NCI-H187 treated with DMSO at 0.1 percent for 48 hours (cell line): ENCODE measurements around the gene TINCR.
"Not testable (repeated sequence)": the region's sequence is repeated elsewhere in the genome, so short reads cannot be mapped to it uniquely, and the experiment has no call there.

ENCODE experiments used
- DNase-seq: peaks from one replicate; lab custom pipeline; 2025; lab: John Stamatoyannopoulos, UW

Gene TINCR

DNA sequence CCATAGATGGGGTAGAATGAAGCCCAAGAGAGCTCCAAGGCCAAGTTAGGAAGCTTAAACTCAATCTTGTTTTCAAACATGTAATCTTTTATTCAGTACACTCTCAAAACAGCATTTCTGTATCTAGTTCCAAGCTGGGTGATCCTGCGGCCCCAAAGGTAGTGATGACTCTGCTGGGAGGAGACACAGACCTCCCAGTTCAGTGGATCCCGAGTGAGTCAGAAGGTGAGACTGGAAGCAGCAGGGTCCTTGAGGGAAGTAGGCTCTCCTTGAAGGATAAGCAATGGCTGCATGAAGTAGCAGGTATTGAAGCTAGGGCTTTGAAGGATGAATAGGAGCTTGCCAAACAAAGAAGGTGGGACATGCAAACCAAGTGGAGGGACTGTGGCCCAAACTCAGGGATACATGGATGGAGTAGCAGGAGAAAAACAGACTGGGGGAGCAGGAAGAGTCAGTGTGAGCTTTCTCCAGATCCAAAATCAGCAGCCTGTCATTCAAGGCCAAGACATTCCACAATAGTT lies 9.6 kb downstream of the TINCR start:
- no peak for DNase-seq

DNA sequence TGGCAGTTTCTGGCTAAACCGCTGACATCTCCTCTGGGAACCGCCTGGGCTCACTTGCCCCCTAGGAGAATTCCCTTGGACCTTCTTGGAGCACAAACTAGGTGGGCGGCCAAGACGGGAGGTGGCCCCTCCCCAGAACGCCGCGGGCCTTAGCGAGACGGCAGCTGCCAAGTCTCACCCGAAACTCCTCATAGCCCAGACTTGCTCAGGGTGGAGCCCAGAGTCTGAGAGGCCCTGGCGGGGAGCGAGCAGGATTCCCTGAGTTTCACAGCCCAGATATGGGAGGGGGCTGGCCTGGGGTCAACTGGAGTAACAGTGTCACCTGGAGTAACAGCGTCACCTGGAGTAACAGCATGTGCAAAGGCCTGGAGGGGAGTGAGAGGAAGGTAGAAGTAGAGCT lies 10.1 kb downstream of the TINCR start:
- DNase-seq, result no peak

DNA sequence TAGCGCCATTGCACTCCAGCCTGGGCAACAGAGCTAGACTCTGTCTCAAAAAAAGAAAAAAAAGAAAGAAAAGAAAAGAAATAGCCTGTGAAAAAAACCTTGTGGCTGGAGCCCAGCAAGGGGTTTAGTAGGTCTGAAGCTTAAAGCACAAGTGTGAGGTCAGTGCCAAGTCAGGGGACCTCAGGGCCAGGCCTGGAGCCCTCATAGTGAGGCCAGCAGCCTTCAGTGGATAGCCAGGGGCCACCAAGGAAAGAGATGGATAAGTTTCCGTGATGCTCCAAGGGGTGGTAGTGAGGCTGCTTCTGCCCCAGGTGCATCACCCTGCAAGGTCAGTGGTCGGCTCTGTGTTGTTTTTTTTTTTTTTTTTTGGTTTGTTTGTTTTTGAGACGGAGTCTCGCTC lies 12.9 kb downstream of the TINCR start:
- DNase-seq, result no peak

DNA sequence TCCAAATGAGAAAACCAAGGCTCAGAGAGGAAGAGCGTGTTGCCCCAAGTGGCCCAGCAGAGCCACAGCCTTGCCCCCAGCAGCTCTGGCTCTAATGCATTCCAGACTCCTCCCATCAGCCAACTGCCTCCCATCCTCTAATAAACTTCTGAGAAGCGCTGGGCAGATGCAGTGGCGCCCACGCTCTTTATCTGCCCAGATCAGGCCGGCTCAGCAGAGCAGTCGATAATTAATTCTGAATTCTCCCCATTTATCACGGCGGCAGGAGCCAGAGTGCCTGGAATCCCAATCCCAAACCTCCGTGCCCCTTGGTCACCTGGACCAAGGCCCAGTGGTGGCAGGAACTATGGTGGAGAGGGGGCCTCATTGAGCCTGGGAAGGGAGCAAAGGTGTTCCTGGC lies 13.9 kb downstream of the TINCR start:
- DNase-seq, result no peak

DNA sequence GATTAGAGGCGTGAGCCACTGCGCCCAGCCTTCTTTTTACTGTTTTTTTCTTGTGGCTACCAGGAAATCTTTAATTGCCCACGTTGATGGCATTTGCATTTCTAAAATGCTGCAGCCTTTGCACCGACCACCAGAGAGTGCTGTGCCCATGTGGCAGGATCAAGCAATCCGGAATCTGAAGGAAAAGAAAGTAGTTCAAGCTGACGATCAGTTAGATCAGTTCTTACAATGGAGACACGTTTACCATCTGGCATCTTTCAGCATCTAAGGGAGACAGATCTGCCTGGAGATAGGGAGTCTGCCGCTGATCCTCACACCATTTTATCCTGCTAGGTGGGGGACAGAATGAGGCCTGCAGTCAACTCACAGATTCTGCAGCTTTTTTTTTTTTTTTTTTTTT lies 19.9 kb downstream of the TINCR start:
- DNase-seq, result no peak

DNA sequence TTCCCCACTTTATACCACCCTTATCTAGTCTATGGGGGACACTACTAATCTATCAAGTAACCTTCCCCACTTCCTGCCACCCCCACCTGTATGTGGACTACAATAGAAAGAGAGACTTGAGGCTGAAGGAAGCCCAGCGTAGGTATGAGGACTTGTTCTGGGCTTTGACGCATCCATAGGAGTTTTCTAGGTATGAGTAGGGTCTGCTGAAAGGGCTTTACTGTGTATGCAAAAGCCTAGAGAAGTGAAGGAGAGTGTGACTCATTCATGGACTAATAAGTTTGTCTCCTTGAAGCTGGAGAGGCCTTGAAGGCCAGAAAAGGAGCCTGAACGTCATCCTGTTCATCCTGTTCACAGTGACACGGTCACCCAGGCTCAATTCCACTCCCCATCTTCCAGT lies 21.8 kb downstream of the TINCR start:
- no peak for DNase-seq

DNA sequence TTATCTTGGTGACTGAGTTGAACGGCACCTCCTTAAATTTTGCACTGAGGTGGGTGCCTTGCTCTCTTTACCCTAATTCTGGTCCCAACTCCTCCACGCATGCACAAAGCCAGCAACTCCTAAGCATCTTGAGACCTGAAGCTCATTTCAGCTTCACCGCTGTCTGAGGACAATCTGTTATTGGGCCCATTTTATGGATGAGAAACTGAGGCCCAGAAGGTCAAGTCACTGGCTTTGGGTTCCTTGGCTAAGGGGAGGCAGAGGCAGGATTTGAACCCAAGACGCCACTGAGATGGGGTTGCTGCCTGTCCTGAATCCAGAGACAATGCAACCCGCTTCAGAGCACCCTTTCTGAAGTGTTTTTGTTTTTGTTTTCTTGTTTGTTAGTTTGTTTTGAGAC lies 22.7 kb downstream of the TINCR start:
- no peak for DNase-seq

DNA sequence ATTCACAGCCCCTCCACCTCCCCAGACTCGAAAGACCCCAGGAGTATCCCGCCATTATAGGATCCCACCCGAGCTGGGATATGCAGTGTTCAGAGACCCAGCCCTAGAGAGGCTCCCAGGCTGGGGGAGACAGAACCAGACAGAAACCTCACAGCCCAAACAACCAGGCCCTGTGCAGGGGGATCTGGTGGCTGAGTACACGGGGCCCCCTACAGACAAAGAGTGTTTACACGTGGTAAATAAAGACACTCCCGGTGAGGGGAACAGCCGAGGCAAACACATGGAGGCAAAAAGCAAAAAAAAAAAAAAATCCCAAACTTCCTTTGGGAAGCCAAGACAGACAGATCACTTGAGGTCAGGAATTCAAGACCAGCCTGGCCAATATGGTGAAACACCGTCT lies 25.1 kb downstream of the TINCR start:
- no peak for DNase-seq

DNA sequence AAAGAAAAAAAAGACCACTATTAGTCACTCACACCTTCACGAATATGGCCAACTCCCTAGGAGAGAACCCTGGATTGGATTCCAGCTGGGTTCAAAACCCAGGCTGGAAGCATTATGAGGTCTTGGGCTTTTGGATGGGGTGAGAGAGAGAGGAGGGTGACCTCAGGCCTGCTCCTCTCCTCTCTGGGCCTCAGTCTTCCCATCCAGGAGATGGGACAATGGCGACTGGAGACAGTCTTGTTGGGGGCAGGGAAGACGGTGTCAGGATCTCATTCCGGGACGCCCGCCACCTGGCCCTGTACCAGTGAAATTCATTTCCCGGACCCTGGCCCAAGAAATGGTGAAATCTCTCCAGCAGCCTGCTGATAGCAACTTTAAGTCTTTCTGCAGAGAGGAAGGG lies 26.3 kb downstream of the TINCR start:
- no peak for DNase-seq

DNA sequence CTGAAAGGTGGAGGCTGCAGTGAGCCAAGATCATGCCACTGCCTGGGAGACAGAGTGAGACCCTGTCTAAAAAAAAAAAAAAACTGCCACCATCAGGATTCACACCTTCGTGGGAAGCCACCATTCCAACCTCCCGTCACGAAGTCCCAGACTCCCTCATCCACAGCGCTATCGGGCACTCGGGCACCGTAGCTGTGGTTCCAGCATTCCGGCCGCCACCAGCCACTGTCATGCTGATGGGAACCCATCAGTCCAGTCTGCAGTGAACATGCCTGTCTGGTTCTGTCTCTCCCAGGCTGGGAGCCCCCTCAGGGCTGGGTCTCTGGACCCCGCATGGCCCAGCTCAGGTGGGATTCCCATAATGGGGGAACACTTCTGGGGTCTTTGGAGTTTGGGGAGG lies 27.5 kb downstream of the TINCR start:
- DNase-seq, result no peak

DNA sequence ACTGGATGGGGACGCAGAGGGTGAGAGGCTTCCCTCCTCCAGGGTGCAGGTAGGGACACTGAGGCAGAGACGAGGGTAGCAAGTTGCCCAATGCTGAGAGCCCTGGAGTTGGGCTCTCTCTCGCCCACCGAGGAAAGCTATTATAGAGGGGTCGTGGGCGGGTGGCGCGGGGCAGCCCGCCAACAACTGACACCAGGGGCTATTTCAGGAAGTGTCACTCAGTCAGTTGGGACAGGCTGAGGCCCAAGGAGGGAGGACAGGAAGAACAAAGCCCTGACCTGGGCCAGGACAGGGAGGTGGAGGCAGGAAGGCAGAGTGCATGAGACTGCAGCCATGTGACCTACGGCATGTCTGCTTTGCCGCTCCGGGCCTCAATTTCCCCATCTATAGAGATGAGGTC lies 29.9 kb downstream of the TINCR start:
- DNase-seq, result no peak

DNA sequence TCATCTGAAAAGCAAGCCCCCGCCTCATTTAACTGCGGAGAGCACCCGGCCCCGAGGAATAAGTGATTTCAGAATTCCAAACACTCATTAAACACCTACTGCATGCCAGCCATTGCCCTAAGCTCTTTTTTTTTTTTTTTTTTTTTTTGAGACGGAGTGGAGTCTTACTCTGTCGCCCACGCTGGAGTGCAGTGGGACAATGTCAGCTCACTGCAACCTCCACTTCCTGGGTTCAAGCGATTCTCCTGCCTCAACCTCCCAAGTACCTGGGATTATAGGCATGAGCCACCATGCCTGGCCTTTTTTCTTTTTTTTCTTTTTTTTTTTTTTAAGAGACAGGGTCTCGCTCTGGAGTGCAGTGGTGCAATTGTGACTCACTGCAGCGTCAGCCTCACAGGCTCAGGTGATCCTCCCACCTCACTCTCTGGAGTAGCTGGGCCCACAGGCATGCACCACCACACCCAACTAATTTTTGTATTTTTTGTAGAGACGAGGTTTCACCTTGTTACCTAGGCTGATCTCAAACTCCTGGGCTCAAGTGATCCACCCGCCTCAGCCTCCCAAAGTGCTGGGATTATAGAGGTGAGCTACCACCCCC lies 30.7 kb downstream of the TINCR start:
- DNase-seq, result not testable (repeated sequence)

DNA sequence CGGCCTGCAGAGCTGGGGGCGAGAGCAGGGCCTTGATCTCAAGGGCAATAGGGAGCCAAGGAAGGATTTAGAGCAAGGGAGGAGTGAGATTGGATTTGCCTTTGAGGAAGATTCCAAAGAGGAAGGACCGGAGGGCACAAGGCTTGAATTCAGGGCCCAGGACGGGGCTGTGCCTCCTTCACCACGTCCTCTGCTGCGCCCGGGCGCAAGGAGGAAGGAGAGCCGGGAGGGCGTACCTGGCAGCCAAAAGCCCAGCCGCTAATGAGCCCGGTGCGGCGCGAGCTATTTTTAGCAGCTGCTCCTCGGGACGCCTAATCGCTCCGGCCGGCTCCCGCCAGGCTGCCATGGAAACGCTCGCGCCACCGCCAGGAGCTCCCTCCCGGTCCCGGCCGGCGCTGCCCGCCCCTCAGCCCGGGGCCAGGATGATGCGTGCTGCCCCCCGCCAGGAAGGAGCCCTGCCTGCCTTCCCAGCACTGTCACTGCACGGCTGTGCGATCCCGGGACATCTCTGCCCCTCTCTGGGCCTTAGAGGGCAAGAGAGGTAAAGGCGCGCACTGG lies 31.3 kb downstream of the TINCR start:
- no peak for DNase-seq

DNA sequence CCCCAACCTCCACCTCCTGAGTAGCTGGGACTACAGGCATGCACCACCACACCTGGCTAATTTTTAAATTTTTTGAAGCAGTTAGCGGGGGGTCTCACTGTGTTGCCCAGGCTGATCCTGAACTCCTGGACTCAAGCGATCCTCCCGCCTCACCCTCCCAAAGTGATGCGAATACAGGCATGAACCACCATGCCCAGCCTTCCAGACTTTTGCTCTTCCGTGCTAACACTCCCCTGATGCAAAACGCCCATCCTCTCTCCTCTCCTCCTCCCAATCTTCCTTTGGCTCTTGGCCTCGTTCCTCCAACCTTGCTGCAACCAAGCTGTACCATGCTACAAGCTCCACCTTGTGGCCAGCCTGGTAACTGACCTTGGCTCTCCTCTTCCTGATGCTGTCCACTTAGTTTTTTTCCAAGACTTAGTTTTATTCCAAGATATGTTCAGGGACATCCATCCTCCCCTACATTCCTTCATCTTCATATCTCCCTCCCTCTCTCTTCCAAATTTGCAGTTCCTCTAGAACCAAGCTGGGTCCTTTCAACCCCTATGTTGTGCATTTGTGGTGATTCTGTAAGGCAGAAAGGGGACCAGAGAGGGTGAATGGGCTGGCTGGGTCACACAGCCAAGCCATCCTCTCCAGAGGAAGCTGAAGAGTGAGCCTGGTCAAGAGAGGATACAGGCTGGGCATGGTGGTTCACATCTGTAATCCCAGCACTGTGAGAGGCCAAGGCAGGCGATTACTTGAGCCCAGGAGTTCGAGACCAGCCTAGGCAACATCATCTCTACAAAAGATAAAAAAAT lies 32.8 kb downstream of the TINCR start:
- DNase-seq, result no peak

DNA sequence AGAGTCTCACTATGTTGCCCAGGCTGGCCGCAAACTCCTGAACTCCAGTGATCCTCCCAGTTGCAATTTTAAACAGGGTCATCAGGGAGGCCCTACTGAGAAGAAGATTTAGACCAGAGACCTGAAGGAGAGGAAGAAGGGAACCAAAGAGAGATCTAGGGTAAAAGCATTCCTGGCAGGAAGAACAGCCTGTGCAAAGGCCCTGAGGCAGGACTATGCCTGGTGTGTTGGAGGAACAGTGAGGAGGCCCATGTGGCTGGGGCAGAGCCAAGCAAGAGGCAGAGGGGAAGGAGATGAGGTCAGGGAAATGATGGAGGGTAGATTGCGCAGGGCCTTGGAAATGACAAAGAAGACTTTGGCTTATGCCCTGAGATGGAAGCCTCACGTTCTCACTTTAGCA lies 34.5 kb downstream of the TINCR start:
- DNase-seq, result no peak

DNA sequence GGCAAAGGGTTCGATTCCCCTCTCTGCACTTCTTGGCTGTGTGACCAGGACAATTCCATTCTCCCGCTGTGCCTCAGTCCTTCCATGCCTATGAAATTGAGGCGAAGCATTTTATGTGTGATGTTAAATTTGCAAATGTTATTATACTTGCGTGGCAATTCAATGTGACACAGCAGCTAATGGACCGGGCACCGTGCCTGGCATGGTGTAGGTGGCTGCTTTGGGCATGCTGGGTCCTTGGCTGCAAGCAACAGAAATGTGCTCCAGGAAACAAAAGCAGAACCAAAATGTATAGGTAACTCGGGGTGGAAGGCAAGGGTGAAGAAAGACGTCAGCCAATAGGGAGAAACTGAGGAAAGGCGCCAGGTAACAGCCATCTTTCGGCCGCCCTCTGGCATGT lies 37.1 kb downstream of the TINCR start:
- DNase-seq, result no peak

DNA sequence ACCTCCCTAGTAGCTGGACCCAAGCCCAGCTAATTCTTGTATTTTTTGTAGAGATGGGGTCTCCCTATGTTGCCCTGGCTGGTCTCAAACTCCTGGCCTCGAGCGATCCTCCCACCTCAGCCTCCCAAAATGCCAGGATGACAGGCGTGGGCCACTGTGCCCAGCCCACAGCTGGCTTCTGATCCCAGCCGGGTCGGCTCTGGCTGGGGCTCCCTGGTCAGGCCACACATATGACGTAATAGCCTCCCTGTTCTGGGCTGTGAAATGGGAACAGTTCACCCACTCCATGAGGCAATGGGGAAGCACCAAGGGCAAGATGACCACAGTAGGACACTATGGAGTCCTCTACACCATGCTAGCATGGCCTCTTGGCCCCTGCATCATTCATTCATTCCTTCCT lies 41.1 kb downstream of the TINCR start:
- no peak for DNase-seq

DNA sequence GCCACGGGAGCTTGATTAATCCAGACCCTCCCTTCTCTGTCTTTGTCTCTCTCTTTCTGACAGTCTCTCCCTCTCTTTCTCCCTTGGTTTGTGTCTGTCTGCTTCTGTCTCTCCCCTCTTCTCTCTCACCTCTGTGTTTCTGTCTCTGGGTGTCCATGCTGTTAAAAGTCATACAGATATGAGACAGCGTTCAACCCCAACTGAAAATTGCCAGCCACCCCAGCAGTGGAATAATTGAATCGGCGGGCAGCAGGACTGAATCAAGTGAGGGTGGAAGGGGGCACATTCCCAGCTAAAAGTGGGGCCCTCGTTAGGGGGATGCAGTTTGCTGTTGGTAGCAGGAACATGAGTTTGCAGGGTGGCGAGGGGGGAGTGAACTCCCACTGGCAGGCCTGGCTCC lies 43.7 kb downstream of the TINCR start:
- DNase-seq, result no peak

DNA sequence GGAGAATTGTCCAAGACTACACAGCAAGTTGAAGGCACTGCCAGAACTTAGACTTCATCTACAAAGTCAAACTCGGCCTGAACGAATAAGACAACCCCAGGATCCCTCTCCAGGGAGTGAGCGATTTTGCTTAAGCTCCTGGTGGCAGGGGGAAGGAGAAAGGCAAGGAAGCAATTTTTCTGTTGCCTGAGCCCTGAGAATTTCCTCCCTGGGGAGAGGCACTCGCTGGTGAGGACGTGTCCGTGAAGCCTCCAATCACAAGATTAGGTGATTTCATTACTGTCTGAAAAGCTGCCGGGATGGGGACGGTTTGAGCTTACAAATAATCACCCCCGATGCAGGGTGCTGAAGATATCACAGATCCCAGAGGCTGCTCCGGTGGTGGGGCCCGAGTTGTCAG lies 45.6 kb downstream of the TINCR start:
- no peak for DNase-seq

DNA sequence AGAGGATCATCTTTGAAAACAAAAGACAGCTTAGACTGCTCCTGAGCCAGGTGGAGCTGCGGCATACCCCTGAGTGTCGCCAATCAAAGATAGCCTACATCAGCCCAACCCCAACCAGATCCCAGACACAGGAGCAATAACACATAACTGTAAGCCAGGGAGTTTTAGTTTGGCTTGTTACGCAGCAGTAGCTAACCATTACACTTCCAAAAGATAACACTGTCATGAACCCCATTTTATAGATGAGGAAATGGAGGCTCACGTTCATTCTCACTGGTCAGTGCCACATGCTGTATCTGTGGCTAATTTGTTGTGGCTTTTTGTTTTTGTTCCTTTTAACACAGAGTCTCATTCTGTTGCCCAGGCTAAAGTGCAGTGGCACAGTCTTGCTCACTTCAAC lies 47.3 kb downstream of the TINCR start:
- no peak for DNase-seq

DNA sequence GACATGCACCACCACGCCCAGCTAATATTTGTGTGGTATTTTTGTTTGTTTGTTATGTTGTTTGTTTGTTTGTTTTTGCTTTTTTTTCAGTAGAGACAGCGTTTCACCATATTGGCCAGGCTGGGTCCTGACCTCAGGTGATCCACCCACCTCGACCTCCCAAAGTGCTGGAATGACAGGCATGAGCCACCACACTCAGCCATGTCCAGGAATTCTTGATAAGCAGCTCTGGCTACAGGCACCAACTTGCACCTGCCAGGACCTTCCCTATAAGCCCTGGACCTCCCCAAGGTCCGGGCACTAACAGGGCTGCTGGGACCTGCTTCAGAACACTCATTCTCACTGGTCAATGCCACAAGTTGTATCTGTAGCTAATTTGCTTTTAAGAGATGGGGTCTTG lies 48.7 kb downstream of the TINCR start:
- DNase-seq, result no peak

DNA sequence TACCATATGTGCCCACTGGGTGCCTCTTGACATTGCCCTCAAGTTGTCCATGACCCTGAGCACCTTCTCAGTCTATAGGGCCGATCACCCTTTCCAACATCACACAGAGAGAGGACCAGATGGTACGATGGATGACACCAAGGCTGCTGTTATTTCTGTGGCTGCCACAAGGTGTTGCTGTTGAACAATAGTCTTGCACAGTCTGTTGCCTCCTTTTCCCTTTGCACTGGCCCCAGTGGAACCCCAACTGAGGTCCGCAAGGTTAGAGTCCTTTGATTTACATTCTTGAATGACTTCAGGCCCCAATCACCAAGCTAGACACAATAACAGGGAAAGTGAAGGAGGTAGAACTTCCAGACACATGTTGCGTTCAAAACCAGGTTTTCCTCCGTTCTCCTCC lies 52.0 kb downstream of the TINCR start:
- no peak for DNase-seq

DNA sequence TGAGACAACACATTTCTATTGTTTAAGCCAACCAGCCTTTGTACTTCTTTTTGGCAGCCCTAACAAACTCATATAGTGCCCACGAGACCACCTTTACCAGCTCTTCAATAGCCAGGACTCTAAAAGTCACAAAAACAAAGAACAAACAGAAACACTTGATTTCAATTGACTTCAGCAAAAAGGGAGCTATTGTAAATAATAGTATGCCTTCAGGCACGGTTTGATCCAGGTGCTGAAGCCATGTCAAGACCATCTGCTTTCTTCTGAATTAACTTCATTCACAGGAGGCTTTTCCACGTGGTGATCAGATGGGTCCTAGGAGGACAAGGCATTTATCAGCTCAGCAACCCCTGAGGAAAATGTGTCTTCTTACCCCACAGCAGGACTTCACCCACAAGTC lies 53.8 kb downstream of the TINCR start:
- DNase-seq, result no peak

DNA sequence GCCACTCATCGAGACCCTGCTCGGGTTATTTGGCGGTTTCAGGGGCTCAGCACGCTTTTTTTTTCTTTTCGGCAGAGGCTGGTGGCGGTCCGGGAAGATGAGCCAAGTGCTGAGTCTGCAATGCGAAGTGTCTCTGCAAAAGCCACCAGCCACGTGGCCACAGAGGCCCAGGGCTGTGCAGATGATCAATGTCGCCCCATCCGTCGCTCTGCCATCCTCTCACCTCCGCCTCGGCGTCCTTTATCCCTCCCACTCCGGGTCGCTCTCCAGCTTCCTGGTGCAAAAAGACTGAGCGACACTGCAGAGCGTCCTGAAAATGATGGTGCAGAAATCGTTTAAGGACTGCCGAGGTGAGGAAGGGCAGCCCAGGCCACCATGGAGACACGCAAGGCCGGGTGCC lies 55.0 kb downstream of the TINCR start:
- DNase-seq, result no peak
